HS-5 (cell line): ENCODE results near the gene VWA7.

Experiments
- DNase-seq: peaks from one replicate; pipeline ENCODE4 v3.0.0-alpha.2; 2012; ENCODE audit warnings: low read depth

VWA7 gene

DNA sequence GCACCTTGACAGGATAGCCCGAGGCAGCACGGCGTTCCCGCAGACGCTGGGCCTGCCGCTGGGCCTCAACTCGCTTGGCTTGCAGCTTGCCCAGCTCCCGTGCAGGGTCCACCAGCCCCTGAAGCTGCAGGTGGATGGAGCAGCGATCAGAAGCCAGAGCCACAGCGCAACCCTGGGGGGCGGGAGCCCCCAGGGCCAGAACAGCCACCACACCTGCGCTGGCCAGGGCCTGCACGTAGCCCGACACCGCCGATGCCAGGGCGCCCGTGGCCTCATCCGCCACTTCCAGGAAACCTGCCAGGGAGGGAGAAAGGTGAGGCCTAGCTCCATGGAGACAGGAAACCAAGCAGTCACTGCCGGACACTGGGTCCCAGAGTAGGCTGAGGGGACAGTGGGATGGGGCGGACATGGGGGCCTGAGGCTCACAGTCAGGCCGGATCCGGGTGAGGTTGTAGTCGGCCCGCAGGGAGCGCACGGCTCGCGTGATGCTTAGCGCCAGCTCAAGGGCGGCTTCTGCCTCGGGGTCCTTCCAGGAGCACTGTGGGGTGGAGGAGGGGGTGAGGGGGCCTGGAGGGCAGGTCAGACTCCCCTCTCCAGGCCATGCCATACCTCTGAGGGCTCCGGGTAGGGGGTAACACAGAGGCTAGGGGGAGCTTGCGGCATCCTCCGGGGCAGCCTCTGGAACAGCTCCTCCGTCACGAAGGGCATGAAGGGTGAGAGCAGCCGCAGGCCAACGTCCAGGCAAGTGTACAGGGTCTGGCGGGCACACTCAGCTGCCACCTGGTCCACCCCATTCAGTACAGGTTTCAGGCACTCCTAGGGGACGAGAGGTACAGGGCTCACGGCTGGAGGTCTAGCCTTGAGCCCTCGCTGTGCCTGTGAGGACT, 2.1 kb upstream of the VWA7 start:
- DNase-seq, result no peak

DNA sequence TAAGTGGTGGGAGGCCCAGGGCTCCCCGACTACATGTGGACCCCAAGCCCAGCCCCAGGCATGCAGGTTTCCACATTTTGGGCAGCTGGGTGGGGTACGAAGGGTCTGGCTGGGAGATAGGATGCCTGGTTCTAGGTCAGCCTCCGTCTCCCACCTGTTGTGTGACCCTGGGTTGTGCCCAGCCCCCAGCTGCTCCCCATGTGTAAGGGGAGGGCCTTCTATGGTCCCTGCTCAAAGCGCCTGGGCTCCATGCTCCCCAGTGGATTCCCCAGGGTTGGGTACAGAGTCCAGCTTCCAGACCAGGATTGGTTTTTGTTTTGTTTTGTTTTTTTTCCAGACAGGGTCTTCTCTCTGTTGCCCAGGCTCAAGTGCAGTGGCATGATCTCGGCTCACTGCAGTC, 1.1 kb upstream of the VWA7 start:
- no peak for DNase-seq

- no peak for DNase-seq
Measured at GRCh38 chr6:31777667-31778050, 531 bp upstream of the VWA7 start.

DNA sequence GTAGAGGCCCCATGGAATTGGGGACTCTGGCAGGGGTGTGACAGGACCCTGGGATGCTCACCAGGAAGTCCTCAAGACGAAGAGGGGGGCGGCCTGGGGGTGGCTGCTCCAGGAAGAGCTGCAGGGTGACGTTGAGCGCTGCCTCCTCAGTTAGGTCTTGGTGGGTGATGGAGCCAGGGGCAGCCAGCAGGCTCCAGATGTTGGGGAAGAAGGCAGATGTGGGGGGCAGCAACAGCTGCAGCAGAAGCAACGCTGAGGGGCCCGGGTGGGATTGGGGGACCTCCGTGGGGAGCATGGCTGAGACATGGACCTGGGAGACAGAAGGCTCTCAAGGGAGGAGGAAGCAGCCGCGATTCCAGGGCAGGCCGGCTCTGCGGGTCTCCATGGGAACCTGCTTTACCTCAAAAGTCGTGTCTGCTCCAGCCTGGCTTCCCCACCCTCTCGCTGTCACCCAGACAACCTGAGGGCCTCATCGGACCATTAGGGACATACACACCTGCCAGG, 591 bp downstream of the VWA7 start:
- no peak for DNase-seq

DNA sequence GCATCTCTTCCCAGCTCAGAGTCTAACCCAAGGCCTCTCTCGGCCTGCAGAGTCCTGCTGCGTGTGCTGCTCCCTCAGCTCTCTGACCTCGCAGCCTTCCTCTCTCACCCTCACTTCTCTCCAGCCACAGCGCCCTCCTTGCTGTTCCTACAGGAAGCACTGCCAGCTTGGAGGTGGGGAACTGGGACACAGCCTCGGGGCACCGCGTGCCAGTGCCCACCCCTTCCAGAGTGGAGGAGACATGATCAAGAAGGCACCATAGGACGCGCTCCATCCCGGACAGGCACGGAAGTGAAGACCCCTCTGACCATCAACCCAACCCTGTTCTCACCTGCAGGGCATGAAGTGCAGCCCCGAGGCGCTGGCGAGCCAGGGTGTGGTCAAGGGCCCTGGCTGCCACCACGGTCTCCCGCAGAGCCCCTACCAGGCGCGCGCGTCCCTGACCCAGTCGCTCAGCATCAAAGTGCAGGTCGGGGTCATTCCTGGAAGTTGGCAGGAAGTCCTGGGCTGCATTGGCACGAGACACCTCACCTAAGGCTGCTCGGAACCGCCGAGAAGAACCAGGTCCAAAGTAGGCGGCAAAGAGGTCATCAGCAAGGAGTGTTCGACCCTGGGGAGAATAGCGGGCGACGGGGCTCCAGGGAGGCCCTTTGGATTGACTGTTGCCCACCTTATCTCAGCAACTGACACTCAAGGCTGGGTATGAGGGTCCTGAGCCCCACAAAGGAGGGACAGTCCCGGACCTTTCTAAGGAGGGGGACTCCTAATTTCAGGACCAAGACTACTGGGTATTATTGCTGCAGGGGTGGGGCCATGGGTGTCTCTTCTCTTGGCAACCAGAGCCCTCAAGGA, 1.3 kb downstream of the VWA7 start:
- no peak for DNase-seq

GRCh38 chr6:31775184-31775583, 1.9 kb downstream of the VWA7 start:
- DNase-seq, result no peak

GRCh38 chr6:31771992-31772358, 5.2 kb downstream of the VWA7 start:
- no peak for DNase-seq

DNA sequence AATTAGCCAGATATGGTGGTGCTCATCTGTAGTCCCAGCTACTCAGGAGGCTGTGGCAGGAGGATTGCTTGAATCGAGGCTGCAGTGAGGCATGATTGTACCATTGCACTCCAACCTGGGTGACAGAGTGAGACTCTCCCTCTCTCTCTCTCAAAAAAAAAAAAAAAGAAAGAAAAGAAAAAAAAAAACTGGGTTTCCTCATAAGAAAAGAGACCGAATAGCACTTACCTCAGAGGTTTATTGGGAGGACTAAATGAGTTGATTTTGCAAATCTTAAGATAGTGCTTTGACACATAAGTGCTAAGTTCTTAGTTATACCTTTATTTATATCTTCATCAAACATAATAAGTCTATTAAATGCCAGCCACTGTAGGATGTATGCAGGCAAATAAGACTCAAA, 6.3 kb downstream of the VWA7 start:
- DNase-seq, result no peak

DNA sequence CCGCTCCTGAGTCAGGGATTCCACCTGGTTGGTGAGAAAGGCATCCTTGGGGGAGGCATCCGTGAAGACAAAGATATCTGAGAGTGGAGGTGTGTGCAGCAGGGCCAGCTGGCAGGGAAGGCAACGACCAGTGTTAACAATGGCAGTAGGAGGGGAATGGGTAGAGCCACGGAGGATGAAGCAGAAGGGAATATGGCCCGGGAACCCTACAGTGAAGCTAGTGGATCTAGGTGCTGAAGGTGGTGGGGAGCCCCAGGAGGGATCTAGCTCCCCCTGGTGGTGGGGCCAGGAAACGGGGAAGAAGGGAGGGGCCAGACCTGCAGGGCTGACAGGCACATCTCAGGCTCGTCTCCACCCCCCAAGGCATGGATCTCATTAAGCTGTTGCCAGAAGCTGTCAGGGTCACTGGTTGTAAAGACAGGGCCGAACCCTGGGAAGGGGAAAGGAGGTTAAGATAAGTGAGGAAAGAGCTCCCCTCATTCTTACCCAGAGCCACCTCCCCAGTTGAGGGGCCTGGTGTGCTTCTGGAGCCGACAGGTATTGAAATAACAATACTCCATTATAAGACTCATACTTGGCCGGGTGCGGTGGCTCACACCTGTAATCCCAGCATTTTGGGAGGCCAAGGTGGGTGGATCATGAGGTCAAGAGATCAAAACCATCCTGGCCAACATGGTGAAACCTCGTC, 7.3 kb downstream of the VWA7 start:
- DNase-seq, result no peak

DNA sequence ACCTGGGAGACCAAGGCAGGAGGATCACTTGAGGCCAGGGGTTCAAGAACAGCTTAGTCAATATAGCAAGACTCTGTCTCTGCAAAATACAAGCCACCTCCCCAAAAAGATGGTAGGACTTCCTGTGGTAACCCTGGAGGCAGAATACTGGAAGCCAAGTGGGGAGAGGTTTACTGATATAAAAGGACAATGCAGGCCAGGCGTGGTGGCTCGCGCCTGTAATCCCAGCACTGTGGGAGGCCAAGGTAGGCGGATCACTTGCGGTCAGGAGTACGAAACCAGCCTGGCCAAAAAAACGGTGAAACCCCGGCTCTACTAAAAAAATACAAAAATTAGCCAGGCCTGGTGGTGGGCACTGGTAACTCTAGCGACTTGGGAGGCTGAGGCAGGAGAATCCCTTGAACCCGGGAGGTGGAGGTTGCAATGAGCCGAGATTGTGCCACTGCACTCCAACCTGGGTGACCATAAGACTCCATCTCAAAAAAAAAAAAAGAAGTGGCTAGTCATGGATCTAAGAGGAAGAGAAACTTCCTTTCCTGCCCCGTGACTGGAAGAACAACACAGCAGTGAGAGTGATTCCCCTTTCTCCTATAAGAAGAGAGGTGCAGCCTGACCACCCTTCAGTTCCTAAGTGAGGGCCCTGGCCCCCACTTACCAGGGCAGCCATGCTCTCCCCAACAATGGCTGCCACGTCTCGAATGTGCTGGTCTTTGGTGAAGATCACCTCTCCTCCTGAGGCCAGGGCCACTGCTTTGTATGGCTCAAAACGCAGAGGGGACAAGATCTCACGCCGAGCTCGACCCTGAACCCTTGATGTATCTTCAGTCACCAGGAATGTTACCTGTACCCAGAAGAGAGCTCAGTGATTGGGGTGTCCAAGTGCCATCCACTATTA, 8.5 kb downstream of the VWA7 start:
- no peak for DNase-seq

GRCh38 chr6:31767096-31767645, 10.0 kb downstream of the VWA7 start:
- DNase-seq, result no peak

DNA sequence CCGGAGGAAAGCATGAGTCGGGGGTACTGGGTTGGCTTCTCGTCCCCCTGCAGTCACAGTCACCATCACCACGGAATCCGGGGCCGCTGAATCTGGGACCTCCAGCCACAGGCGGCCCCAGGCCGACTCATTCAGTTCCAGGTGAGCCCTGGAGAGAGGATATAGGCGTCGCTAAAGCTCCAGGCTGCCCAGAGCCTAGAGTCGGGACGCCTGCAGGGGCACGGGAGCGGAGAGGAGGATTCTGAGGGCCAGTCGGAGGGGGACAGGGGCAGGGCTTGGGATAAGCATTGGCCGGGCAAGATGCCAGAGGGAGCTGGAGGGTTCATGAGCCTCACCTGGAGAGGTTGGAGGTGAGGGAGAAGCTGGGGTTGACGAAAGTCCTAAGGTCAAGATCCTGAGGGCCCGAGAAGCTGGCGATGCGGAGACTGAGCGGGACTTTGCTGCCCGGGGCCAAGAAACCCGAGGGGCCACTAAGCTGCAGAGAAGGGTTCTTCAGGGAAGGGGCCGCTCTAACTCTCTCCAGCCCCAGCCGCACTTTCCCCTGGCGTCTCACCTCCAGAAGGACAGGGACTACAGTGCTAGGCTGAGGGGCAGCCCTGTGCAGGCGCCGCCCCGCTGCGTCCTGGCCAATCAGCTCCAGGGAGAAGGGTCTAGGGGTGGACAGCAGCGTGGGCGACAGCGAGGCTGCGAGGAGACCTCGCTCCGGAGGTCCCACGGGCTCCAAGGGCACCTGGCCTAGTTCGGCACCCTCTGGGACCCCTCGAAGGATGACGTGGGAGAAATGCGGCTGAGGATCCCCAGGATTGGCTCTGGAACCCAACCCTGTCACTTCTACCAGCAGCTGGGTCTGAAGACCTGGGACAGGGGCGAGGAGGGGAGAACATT, 11.0 kb downstream of the VWA7 start:
- DNase-seq, result no peak

GRCh38 chr6:31765559-31765909, 11.6 kb downstream of the VWA7 start:
- DNase-seq, result no peak

DNA sequence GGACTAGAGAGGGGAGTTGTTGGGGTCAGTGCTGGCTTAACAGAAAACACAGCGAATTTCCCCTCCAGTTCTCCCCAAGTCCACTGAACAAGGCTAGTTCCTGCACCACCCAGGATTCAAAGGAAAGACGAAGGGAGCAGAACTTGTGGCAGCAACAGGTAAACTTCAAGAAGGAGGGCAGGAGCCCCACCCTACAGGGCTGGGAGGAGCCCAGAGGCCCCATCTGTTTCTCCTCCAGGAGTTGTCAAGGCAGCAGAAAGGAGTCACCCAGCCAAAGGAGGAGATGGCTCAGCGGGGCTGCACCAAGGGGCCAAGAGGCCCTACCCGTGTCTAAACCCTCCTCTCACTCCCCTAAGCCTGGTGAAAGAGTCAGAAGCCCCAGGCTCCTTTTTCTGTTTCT, 12.9 kb downstream of the VWA7 start:
- DNase-seq, result no peak

- DNase-seq, result peak; percentile 32
Measured at GRCh38 chr6:31763619-31763940, 13.5 kb downstream of the VWA7 start.

DNA sequence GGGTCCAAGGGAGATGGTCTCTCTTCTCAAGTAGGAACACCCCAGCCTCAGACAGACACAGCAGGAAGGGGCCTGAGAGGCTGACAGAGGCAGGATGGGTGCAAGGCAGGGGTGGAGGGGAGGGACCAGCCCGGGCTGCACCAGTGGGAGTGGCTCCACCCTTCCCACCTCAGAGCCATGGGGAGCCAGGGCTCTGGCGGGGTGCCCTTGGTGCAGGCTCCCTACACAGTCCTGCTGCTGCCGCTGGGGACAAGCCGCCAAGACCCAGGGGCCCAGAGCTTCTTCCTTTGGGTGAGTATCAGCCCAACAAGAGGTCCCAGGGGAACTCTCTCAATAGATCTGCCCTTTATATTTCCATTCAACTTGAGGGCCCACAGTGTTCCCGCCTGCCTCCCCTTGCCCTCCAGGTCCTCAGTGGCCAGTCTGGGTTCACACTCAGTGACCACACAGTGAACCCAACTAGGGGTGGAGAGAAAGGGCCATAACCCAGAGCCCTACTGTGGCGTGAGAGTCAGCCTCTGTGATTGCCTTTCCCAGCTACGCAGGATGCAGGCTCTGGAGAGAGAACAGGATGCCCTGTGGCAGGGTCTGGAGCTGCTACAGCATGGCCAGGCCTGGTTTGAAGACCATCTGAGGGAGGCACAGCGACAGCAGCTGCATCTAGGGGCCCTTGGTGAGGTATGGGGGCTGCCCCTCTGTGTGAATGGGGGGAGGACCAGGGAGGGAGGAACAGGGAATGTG, 14.1 kb downstream of the VWA7 start:
- no peak for DNase-seq

DNA sequence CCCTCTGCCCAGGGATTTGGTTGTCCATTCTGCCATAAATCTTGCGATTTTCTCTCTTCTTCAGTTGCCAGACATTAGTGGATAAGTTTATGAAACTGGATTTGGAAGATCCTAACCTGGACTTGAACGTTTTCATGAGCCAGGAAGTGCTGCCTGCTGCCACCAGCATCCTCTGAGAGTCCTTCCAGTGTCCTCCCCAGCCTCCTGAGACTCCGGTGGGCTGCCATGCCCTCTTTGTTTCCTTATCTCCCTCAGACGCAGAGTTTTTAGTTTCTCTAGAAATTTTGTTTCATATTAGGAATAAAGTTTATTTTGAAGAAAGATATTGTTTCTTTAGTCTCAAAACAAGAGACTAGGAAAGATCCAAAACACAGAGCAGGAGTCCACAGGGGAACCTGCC, 14.8 kb downstream of the VWA7 start, which contains the start of gene SAPCD1:
SAPCD1 (plus strand) TSS at position 301 of the 400 bp plus-strand sequence. CDS start 399 bp downstream, outside the sequence.
- DNase-seq, result no peak

GRCh38 chr6:31761343-31761742, 15.8 kb downstream of the VWA7 start:
- no peak for DNase-seq

DNA sequence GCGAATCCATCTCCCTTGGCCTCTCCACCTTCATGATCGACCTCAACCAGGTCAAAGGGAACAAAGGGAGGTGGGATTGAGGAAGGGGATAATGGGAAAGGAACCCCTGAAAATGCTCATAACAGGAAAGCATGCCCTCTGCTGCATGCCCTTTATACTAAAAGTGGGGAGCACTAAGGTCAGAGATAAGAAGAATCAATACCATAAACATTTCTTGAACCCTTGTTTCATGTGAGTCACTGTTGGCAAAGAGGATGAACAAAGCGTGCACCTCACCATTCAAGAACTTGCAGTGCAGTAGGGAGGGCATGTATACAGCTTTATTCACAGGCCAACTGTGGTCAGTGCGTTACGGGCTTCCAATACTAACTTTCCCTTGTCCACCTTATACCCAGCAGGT, 16.3 kb downstream of the VWA7 start:
- DNase-seq, result no peak

GRCh38 chr6:31758281-31758680, 18.8 kb downstream of the VWA7 start:
- no peak for DNase-seq
